ENCODE measurements around the gene GRB14.
"Not testable (repeated sequence)": the region's sequence is repeated elsewhere in the genome, so short reads cannot be mapped to it uniquely, and the experiment has no call there.

The GRB14 gene

GRCh38 chr2:164504253-164504652, 117.0 kb downstream of the GRB14 start:
- Mint-ChIP-seq H3K36me3 (no peaks in the 10 kb centered on the region), H3K4me1 (no peaks in the 10 kb centered on the region), H3K4me3 (no peak overlapping the region), H3K9me3 (peaks cover 3% of the 10 kb centered on the region), H3K27ac (no peak overlapping the region)
- DNase-seq (ENCODE audit: low spot score in 2 of 2) (no peak), ATAC-seq (no peak)

GRCh38 chr2:164498836-164499235, 122.4 kb downstream of the GRB14 start:
- Mint-ChIP-seq H3K4me1 (no peaks in the 10 kb centered on the region), H3K36me3 (no peaks in the 10 kb centered on the region), H3K27ac (no peak overlapping the region), H3K4me3 (no peak overlapping the region), H3K9me3 (peaks cover 3% of the 10 kb centered on the region)
- ATAC-seq: no peak
- DNase-seq (ENCODE audit: low spot score in 2 of 2): no peak

GRCh38 chr2:164496881-164497280, 124.4 kb downstream of the GRB14 start:
- H3K9me3 Mint-ChIP-seq: peaks cover 3% of the 10 kb centered on the region
- ATAC-seq (no peak), DNase-seq (ENCODE audit: low spot score in 2 of 2) (no peak)
- no peaks in the 10 kb centered on the region for H3K36me3 Mint-ChIP-seq
- H3K4me1 Mint-ChIP-seq: no peaks in the 10 kb centered on the region
- H3K27ac Mint-ChIP-seq: no peak overlapping the region
- no peak overlapping the region for H3K4me3 Mint-ChIP-seq

GRCh38 chr2:164496421-164496820, 124.9 kb downstream of the GRB14 start:
- H3K9me3 Mint-ChIP-seq: peaks cover 3% of the 10 kb centered on the region
- H3K4me1 Mint-ChIP-seq: no peaks in the 10 kb centered on the region
- ATAC-seq (no peak), DNase-seq (ENCODE audit: low spot score in 2 of 2) (no peak)
- no peak overlapping the region for H3K4me3 Mint-ChIP-seq
- H3K27ac Mint-ChIP-seq: no peak overlapping the region
- H3K36me3 Mint-ChIP-seq: no peaks in the 10 kb centered on the region

GRCh38 chr2:164495491-164496223, 125.6 kb downstream of the GRB14 start:
- DNase-seq (ENCODE audit: low spot score in 2 of 2) (no peak), ATAC-seq (no peak)
- Mint-ChIP-seq H3K4me3 (no peak overlapping the region), H3K4me1 (no peaks in the 10 kb centered on the region), H3K9me3 (peaks cover 3% of the 10 kb centered on the region), H3K36me3 (no peaks in the 10 kb centered on the region), H3K27ac (no peak overlapping the region)

- H3K4me3 Mint-ChIP-seq: no peak overlapping the region
- no peak for ATAC-seq
- H3K36me3 Mint-ChIP-seq: no peaks in the 10 kb centered on the region
- no peak for DNase-seq (ENCODE audit: low spot score in 2 of 2)
- no peaks in the 10 kb centered on the region for H3K4me1 Mint-ChIP-seq
- H3K9me3 Mint-ChIP-seq: peaks cover 9% of the 10 kb centered on the region
- no peak overlapping the region for H3K27ac Mint-ChIP-seq
Measured at GRCh38 chr2:164485541-164485940, 135.7 kb downstream of the GRB14 start.

GRCh38 chr2:164479460-164479859, 141.8 kb downstream of the GRB14 start:
- DNase-seq (ENCODE audit: low spot score in 2 of 2): no peak
- H3K4me1 Mint-ChIP-seq: no peaks in the 10 kb centered on the region
- ATAC-seq: no peak

GRCh38 chr2:164478205-164478604, 143.1 kb downstream of the GRB14 start:
- ATAC-seq: no peak
- no peak for DNase-seq (ENCODE audit: low spot score in 2 of 2)
- Mint-ChIP-seq H3K36me3 (no peaks in the 10 kb centered on the region), H3K27ac (no peak overlapping the region), H3K4me1 (no peaks in the 10 kb centered on the region), H3K9me3 (peaks cover 10% of the 10 kb centered on the region), H3K4me3 (no peak overlapping the region)

More at GRCh38 chr2:164479460-164479859, 141.8 kb downstream of the GRB14 start:
- H3K36me3 Mint-ChIP-seq: no peaks in the 10 kb centered on the region
- peaks cover 13% of the 10 kb centered on the region for H3K9me3 Mint-ChIP-seq
- no peak overlapping the region for H3K27ac Mint-ChIP-seq
- no peak overlapping the region for H3K4me3 Mint-ChIP-seq

- no peaks in the 10 kb centered on the region for H3K36me3 Mint-ChIP-seq
- ATAC-seq: no peak
- no peak overlapping the region for H3K27ac Mint-ChIP-seq
Measured at GRCh38 chr2:164474873-164475272, 146.4 kb downstream of the GRB14 start.

GRCh38 chr2:164473021-164473420, 148.3 kb downstream of the GRB14 start:
- no peak for DNase-seq (ENCODE audit: low spot score in 2 of 2)
- H3K36me3 Mint-ChIP-seq: no peaks in the 10 kb centered on the region
- no peak overlapping the region for H3K4me3 Mint-ChIP-seq
- H3K27ac Mint-ChIP-seq: no peak overlapping the region
- peaks cover 4% of the 10 kb centered on the region for H3K9me3 Mint-ChIP-seq
- no peak for ATAC-seq
- no peaks in the 10 kb centered on the region for H3K4me1 Mint-ChIP-seq

More at GRCh38 chr2:164474873-164475272, 146.4 kb downstream of the GRB14 start:
- no peak for DNase-seq (ENCODE audit: low spot score in 2 of 2)
- Mint-ChIP-seq H3K9me3 (peaks cover 6% of the 10 kb centered on the region), H3K4me3 (no peak overlapping the region), H3K4me1 (no peaks in the 10 kb centered on the region)

GRCh38 chr2:164465047-164465446, 156.2 kb downstream of the GRB14 start:
- H3K27ac Mint-ChIP-seq; ATAC-seq; DNase-seq (ENCODE audit: low spot score in 2 of 2); H3K36me3 Mint-ChIP-seq; H3K4me1 Mint-ChIP-seq; H3K4me3 Mint-ChIP-seq: not testable (repeated sequence)
- peaks cover 25% of the 10 kb centered on the region for H3K9me3 Mint-ChIP-seq

GRCh38 chr2:164464376-164464775, 156.9 kb downstream of the GRB14 start:
- no peak overlapping the region for H3K27ac Mint-ChIP-seq
- ATAC-seq (no peak), DNase-seq (ENCODE audit: low spot score in 2 of 2) (no peak)
- peaks cover 27% of the 10 kb centered on the region for H3K9me3 Mint-ChIP-seq
- H3K4me3 Mint-ChIP-seq: no peak overlapping the region
- H3K36me3 Mint-ChIP-seq: no peaks in the 10 kb centered on the region
- H3K4me1 Mint-ChIP-seq: no peaks in the 10 kb centered on the region

- no peak for DNase-seq (ENCODE audit: low spot score in 2 of 2)
- H3K36me3 Mint-ChIP-seq: no peaks in the 10 kb centered on the region
- H3K9me3 Mint-ChIP-seq: peaks cover 23% of the 10 kb centered on the region
- no peak for ATAC-seq
- H3K4me3 Mint-ChIP-seq: no peak overlapping the region
- H3K4me1 Mint-ChIP-seq: no peaks in the 10 kb centered on the region
- no peak overlapping the region for H3K27ac Mint-ChIP-seq
Measured at GRCh38 chr2:164458792-164459191, 162.5 kb downstream of the GRB14 start.

- DNase-seq (ENCODE audit: low spot score in 2 of 2) (no peak), ATAC-seq (no peak)
- no peaks in the 10 kb centered on the region for H3K4me1 Mint-ChIP-seq
- H3K4me3 Mint-ChIP-seq: no peak overlapping the region
- peaks cover 20% of the 10 kb centered on the region for H3K9me3 Mint-ChIP-seq
- H3K27ac Mint-ChIP-seq: no peak overlapping the region
- no peaks in the 10 kb centered on the region for H3K36me3 Mint-ChIP-seq
Measured at GRCh38 chr2:164457271-164457670, 164.0 kb downstream of the GRB14 start.

- H3K4me1 Mint-ChIP-seq: no peaks in the 10 kb centered on the region
- no peak overlapping the region for H3K4me3 Mint-ChIP-seq
- DNase-seq (ENCODE audit: low spot score in 2 of 2) (no peak), ATAC-seq (no peak)
- peaks cover 15% of the 10 kb centered on the region for H3K9me3 Mint-ChIP-seq
- H3K36me3 Mint-ChIP-seq: no peaks in the 10 kb centered on the region
- H3K27ac Mint-ChIP-seq: no peak overlapping the region
Measured at GRCh38 chr2:164456619-164457018, 164.7 kb downstream of the GRB14 start.

- Mint-ChIP-seq H3K36me3 (no peaks in the 10 kb centered on the region), H3K4me3 (no peak overlapping the region), H3K9me3 (peaks cover 5% of the 10 kb centered on the region), H3K27ac (no peak overlapping the region), H3K4me1 (no peaks in the 10 kb centered on the region)
- ATAC-seq (no peak), DNase-seq (ENCODE audit: low spot score in 2 of 2) (no peak)
Measured at GRCh38 chr2:164453656-164454305, 167.5 kb downstream of the GRB14 start.

Data from stimulated activated effector memory CD8-positive, alpha-beta T cell treated with anti-CD3 and anti-CD28 coated beads, Interleukin-12 subunit alpha, Interleukin-12 subunit beta, amount 100 ng/mL, for 72 hours (primary cell).